ENCODE results near the gene ANKRD18B.
"Not testable (repeated sequence)": the region's sequence is repeated elsewhere in the genome, so short reads cannot be mapped to it uniquely, and the experiment has no call there.

- TF ChIP-seq CTCF (IDR thresholded peaks at IDR 0.05); EZH2 (IDR thresholded peaks at IDR 0.05; ENCODE audit: borderline replicate concordance, insufficient read depth, low read depth, low read length, poor library complexity, severe bottlenecking): not testable (repeated sequence)
Measured at GRCh38 chr9:33528069-33528468, 4.0 kb downstream of the ANKRD18B start.

All from B cell (primary cell).